Measurements from ENCODE around the gene EME2. TPM values are rescaled to one million over a fixed set of nuclear protein-coding genes. Genes with fewer than 3 reads are reported as not detected.

The EME2 gene
- total RNA-seq, 2 donors from 2014 or later, result 6.9 to 11.9 TPM

DNA sequence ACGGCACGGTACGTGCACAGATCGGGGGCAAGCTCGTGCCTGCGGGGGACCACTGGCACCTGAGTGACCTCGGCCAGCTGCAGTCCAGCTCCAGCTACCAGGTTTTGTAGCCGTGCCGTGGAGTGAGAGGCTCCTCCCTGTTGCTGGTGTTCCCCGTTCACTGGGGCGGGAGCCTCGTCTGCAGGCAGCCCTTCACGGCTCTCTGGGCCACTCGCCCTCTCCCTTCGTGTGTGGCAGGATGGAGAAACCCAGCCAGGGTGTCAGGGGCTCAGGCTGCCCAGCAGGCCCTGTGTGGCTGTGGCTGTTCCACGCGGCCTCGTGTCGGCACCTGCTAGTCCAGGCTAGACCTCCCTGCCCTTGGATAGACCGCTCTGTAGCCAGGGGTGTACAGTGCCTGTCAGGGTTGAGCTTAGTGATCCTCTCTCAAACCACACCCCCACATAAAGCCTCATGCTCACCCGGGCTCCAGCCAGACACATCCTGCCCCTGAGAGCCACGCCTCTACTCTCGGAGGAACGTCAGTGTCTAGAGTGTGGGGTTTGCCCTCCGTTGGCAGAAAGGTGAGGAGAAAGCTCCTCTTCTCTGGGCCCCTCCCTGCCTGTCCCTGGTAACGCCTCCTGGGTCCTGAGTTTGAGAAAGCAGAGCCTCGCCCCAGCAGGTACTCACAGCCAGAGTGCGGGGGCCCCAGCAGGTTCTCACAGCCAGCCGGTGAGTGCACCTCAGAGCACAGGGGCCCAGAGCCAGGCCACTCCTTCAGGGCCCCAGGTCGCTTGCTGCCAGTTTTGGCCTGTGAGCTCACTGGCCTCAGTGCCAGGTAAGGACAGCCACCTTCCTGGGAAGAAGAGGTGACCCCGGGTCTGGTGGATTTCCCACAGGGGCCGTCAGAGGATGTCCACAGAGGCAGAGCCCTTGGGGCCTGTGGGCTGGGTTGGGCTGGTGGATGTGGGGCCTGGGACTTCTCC is 29.0 kb upstream of the EME2 start:
- ATAC-seq (no peak), DNase-seq (no peak)
- intact Hi-C loops (cut with DNase I), result no loop called here

DNA sequence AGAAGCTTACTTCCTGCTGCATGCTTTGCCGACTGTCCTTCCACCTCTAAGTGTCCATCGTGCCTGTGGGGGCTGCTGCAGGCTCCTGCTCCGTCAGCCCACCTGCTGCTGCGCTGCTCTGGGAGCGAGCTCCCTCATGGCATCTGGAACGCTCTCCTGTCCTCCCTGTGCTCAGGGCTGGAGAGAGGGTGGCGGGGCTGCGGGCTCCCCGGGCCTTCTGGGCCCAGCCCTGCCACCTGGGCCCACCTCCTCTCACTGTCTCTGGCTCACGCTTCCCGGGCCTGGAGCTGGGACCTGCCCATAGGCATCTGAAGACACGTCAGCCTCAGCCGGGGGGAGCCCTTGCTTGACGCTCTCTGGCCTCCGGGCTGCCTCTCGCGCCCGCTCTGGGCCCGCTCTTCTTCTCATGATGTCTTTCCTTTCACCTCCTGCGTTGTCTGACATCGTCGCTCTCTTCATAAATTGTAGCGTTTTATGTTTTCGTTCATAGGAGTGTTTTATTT is 28.2 kb upstream of the EME2 start:
- DNase-seq (no peak), ATAC-seq (no peak)
- intact Hi-C loops (cut with DNase I), result no loop called here

DNA sequence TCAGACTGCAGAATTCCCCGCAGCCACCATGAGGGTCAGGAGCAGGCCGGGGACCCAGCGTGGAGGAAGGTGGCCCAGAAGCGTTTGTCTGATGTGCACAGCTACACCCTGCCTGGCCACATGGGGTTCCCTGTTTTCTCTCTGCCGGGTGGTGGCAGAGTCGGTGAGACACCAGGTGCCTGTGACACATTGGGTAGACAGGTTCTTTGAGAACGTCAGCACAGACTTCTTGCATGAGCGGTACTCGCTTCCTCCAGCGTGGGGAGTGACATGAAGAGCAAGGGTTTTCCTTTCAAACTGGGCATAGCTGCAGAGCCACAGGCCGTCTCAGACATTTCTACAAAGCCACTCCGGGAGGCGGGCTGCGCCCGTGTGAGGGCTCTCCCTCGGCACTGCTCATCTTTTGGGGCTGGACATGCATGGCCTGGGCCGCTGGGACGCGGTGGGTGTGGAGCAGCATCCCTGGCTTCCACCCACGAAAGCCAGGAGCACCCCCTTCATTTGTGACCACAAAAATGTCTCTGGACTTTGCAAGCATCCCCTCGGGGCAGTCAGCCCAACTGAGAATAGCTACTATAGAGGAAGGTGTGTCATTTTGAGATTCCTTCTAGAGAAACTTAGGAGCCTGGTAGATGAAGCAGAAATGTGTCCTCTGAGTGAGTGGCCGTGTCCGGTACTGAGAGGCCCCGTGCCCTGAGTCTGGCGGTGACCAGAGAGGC is 27.3 kb upstream of the EME2 start:
- intact Hi-C loops (cut with DNase I), result no loop called here
- DNase-seq, result no peak
- no peak for ATAC-seq

DNA sequence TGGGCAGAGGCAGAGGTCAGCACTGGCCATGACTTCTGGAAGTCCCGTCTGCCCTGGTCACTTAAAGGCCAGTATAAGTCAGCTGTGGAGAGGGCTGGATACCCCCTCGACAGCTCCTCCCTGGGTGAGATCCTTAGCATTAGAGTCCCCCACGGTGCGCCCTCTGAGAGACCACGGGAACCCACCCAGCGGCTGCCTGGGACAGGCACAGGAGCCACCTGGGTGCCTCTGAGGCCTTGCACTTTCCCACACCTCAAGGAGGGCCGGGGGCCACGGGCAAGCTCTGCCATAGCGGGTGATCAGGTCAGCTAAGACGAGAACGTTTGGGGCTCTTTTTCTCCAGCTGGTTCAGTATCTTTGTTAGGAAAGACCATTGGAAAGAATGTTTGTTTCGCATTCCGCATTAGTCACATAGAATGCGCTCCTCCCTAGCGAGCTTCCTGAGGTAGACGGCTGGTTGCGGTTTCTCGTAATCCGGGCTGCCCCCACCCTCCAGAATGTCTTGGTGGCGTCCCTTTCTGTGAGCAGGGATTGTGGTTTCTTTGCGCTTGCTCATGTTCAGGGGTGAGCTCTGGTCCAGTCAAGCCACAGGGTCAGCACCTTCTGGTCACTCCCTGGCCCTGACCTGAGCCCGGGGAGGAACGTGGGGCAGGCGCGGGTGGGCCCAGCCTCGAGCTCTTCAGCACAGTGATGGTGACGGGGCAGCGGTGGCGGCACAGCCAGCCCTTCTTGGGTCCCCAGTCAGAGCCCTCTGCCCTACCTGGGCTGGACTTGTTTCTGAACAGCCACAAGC is 26.5 kb upstream of the EME2 start:
- DNase-seq (no peak), ATAC-seq (no peak)
- intact Hi-C loops (cut with DNase I), result no loop called here

DNA sequence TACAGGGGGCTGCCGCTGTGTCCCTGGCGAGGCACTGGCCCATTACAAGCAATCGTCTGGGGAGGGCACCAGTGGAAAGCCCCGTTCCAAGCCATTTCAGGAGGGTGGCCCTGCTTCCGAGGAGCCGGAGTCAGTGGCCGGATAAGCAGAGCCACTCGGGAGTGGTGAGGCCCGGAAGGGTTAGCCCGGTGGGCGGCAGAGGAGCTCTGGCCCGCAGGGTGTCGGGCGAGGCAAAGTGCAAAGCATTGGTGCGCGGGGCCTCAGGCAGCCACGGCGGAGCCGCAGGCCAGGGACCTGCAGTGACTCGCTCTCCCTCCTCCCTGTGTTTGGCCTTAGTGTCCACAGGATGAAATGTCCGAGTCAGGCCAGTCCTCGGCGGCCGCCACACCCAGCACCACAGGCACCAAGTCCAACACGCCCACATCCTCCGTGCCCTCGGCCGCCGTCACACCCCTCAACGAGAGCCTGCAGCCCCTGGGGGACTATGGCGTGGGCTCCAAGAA is 25.9 kb upstream of the EME2 start:
- DNase-seq (no peak), ATAC-seq (no peak)
- intact Hi-C loops (cut with DNase I), result no loop called here

DNA sequence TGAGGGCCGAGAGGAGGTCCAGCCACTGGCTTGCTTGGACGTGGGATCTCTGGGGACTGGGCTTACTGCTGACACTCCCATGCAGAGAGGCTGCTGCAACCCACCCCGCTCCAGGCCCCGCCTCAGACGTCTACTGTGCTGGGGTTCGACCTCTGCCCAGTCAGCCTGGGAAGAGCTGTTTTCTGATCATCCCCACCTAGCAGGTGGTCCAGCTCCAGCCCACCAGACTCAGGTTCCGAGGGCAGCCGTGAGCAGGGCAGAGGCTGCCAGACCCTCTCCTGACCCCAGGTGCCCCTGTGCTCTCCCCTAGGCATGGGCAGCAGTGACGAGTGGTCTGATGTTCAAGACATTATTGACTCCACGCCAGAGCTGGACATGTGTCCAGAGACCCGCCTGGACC is 24.7 kb upstream of the EME2 start:
- ATAC-seq (no peak), DNase-seq (no peak)
- intact Hi-C loops (cut with DNase I), result no loop called here

DNA sequence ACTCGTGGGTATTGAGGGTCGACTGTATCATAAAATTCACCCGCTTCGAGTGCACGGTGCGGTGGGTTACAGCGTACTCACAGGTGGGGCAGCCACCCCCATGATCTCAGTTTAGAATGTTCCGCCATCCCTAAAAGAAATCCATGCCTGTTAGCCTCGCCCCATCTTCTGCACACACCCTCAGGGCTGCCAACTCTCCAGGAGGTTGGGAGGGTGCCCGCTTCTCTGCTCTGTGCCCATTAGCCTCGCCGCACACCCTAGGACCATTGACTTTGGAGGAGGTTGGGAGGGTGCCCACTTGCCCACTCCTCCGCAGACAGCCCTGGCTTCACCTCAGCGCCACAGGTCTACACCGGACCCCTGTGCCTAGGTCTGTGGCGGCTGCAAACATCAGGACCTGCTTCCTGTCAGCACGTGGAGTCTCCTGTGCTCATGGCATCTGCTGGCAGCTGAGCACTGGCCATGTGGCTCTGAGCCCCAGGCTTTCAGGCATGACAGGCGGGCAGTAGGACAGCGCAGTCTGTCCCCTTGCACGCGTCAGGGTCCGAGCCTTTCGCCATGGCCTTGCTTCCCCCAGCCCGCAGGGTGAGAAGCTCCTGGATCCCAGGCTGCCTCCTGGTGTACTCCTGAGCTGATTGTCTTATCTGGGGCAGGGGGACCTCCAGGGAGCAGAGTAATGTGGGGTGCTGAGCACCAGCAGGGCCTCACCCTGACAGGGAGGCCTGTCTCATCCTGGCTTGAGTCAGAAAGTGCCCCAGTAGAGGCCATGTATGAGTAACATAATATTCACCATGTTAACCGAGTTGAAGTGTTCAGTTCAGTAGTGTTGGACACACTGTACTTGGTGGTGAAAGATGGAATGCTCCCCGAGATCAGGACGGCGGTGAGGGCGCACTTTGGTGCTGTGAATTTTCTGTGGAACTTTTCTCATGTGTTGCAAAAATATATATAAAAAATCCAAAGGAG is 23.2 kb upstream of the EME2 start:
- intact Hi-C loops (cut with DNase I), result no loop called here
- DNase-seq, result no peak
- ATAC-seq, result no peak

DNA sequence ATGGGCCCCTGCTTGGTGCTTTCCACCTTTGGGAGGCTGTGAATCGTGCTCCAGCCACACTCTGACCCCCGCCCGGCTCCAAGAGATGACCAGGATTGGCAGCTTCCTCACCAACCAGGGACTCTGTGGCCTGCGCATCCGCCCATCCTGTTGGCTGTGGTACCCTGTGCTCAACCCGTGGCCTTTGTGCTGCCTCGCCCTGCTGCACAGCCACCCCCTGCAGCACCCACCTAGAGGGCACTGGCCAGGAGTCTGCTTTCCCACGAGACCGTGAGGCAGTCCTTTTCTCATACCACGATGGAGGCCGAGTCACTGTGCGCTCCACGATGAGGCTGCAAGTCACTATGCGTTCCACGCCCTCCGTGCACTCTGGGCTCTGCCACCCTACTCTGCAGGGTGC is 20.7 kb upstream of the EME2 start:
- intact Hi-C loops (cut with DNase I), result no loop called here
- ATAC-seq (no peak), DNase-seq (no peak)

DNA sequence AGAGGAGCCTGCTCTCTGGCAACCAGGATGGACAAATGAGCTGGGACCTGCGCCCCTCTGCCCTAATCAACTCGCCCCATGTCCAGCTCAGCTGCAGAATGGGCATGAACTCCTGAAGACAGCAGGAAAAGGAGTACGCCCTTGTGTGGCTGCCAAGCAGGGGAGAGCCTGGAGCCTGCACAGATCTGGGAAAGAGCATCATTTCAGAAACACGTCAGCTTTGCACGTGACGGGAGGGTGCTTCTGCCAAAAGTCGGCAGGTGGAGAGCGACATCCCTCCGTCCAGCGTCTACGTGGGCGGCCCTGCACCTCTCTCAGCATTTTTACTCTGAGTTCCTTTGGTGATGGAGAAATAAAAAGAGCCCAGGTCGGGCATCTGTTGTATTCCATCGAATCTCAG is 19.8 kb upstream of the EME2 start:
- DNase-seq (peak; percentile 17), ATAC-seq (no peak)
- intact Hi-C loops (cut with DNase I), result no loop called here

DNA sequence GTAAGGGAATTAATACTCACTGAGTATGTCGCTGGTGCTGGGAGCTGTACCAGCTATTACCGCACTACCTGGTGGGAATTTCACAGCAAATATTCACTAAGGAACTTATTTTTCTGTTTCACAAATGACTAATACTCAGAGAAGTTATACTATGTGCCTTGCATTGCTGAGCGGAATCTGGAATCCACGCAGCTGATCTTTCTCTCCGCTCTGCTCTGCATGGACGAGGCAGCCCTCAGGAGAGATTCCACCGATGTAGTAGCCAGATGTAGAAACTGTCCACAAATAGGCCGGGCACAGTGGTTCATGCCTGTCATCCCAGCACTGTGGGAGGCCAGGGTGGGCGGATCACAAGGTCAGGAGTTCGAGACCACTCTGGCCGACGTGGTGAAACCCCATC is 18.4 kb upstream of the EME2 start:
- no peak for ATAC-seq
- intact Hi-C loops (cut with DNase I), result no loop called here

DNA sequence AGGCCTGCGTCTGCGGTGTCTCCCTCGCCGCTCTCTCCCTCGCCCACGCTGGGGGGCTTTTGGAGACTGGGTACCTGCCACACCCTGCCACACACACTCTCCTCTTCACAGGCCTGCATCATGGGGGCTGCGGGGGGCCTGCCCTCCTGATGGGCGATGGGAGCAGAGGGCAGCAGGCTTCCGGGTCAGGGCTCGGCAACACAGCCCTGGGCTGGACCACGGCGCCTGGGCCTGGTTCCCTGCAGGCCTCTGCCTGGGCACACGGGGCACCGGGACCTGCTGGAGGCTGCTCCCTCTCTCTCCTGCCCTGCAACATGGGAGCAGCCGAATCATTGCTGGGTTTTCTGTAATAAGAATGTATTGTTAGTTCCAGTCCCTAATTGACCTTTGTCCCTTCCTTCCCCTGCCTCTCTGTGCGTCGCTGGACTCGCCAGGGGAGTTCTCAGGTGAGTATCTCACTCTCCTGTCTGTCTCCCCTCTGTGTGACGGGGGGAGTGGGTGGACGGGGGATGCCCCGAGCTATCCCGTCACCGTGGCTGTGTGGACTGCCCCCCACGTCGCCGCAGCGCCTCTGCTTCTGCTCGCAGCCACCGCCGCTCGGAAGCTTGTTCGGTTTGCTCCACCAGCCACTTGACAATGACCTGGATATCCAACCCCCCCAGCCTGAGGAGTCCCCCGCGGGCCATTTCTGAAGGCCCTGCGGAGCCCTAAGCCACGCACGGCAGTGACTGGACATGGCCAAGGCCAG is 14.7 kb upstream of the EME2 start:
- ATAC-seq (no peak), DNase-seq (no peak)
- intact Hi-C loops (cut with DNase I), result no loop called here

More for the DNA sequence above, 18.4 kb upstream of the EME2 start:
- DNase-seq, result no peak

DNA sequence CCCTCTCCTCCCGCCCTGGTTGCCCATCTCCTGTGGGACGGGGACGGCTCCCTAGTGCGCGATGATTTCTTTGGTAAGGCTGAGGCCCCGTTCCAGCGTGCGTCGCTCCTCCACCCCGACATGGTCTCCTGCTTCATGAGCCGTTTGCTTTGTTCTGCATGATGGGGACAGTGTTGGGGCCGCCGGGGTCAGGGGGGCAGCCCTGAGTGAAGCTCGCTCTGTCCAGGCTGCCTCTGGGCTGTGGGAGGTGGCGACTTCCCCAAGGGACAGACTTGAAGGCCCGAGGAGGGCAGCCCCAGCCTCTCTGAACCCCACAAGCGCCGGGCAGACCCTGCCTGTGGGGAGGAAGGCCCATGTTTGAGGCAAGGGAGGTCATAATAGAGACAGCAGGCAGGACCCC is 13.7 kb upstream of the EME2 start:
- ATAC-seq (no peak), DNase-seq (no peak)
- intact Hi-C loops (cut with DNase I), result no loop called here

DNA sequence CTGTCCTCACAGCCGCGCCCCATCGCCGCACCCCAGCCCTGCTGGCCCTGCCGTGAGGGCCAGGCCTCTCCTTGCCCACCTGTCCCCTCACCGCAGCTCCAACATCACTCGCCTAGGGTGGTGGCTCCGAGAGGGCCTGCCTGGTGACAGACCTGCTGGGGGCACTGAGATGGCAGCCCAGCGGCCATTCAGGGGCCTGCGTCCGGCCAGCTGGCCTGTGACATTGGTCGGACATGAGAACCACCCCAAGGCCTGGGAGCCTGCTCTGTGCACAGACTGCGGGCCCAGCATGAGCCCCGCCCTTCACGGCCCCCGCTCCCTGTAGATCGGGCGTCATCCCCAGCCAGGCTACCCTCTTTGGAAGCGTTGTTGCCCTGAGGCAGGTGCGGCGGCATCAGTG is 13.1 kb upstream of the EME2 start:
- intact Hi-C loops (cut with DNase I), result no loop called here
- DNase-seq (no peak), ATAC-seq (no peak)

DNA sequence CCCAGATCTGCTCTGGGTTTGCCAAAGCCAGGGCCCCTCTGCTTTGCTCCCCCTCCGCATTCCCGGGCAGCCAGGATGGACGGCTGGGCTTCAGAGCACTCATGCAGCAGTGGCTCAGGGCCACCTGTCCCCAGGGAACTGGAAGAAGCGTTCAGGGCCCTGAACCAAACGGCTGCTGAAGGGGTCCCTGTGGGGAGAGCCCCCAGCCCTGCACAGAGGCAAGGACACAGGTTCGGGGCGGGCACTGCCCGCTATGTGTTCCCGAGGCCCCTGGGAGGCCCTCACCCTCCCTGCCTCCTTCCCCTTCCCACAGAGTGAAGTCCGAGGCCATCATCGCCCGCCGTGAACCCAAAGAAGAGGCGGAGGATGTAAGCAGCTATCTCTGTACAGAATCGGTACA is 11.7 kb upstream of the EME2 start:
- ATAC-seq (no peak), DNase-seq (no peak)
- intact Hi-C loops (cut with DNase I), result no loop called here

DNA sequence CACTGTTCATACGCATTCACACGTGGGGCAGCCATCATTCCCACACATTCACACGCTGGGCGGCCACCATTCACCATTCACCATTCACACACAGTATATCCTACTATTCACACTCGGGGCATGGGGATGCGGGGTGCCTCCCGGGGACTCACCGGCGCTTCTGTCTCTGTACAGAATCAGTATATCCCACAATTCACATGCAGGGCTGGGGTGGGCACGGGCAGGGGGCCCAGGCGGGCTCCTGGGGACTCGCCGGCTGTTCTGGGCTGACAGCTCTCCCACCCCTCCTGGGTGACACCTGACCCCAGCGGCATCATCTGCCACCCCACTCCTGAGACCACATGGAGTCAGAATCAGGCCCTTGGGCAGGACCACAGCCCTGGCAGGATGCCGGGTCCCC is 10.9 kb upstream of the EME2 start:
- intact Hi-C loops (cut with DNase I), result no loop called here
- no peak for ATAC-seq
- DNase-seq, result no peak

DNA sequence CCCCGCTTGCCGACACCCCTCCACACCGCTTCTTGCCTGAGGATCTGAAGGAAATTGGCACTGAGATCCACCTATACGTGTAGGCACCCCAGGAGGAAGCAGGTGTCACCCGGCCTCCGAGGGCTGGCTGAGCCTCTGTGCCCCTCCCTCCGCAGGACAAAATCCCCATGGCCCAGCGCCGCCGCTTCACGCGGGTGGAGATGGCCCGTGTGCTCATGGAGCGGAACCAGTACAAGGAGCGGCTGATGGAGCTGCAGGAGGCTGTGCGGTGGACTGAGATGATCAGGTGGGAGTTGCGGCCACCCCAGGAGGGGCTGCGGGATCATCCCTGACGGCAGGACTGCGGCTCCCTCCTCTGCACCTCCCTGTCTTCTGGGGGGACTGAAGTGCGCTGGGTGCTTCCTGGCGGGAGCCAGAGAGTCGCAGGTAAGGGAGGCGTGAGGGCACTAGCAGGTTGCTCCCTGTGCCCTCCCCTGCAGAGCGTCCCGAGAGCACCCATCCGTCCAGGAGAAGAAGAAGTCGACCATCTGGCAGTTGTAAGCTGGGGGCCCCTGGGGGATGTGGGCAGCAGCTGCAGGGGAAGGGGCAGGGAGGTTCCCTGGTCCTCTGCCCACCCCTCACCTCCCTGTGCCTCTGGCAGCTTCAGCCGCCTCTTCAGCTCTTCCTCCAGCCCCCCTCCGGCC is 10.3 kb upstream of the EME2 start:
- intact Hi-C loops (cut with DNase I), result no loop called here
- ATAC-seq (no peak), DNase-seq (no peak)

DNA sequence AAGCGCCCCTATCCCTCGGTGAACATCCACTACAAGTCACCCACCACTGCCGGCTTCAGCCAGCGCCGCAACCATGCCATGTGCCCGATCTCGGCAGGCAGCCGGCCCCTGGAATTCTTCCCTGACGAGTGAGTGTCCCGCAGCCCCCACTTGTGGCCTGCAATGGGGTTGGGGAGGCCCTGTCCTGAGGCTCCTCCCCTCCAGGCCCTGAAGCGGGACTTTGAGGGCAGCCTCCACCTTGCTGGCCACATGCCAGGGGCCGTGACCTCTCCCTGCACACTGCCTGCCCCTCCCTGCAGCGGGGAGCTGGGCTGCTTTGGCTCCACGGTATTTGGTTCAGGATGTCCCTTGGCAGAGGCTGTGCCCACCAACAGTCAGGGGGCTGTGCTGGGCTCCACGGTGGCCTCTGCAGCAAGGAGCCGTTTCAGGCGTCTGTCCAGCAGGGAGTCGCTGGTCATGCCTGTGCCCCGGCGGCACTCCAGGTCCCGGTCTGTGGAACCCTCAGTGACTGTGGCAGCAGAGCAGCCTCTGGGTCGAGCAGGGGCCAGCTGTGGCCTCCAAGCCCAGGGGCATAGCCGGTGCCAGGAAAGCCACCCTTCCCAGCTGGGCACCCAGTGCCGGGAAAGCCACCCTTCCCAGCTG is 9.6 kb upstream of the EME2 start:
- intact Hi-C loops (cut with DNase I), result no loop called here
- ATAC-seq (no peak), DNase-seq (no peak)
